Hematopoietic multipotent progenitor cell treated with erythropoietin and hydrocortisone succinate and interleukin-3 and kit ligand, for 17 days (in vitro differentiated cells): Measurements from ENCODE around the gene ATF7.
A peak's percentile ranks its signal among the peaks of the same experiment; 100 is the strongest.

Experiments used
- DNase-seq: peaks from one replicate; pipeline ENCODE4 v3.0.0-alpha.2; 2015; ENCODE audit warnings: low spot score

ATF7 gene

DNA sequence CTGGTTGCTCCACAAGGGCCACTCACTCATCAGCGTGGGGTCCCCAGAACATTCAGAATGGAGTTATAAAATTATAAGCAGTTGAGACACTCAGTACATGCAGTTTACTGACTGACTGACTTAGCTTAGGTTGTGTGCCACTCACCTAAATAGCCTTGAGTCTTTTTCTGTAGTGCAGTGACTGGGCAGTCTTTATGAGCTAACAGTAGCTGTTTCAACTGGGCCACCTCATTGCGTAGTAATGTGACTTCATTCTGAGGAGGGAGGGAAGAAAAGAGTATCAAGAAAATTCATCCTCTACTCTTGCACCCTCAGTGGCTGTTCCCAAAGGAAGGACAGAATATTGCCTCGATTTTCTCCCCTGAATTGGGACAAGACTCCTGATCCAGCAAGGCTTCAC, 103.1 kb downstream of the ATF7 start:
- DNase-seq = no peak

GRCh38 chr12:53518381-53518780, 107.8 kb downstream of the ATF7 start:
- DNase-seq = no peak

DNA sequence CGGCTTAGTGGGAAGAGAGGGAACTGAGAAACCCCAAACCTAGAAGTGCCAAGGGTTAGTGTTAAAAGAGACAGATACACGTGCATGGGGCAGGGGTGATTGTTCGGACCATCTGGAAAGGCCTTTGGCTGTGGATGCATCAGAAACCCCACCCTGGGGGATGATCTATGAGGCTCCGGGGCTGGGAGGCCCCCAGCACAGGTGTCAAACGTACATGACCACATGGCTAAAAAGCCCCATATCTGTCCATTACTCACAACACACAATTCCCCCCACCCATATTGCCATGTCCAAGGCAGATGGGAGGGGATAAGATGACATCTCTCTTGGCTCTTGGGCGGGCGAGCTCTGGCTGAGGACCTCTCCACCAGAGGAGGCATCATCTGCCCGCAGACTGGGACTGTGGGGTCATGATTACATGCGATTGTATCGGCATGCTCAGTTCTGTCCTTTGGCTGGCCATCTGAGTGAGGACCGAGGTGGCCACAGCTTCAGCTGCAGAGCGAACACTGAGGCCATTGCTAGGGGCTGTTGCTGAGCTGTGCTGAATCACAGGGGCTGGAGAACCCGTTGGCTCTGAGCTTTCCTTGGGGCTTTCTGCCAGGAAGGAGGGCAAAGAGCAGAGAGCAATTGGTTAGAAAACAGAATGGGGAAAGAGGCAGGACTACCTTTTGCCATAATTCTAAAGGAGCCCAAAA, 109.3 kb downstream of the ATF7 start:
- no peak for DNase-seq

GRCh38 chr12:53515291-53515680, 110.9 kb downstream of the ATF7 start:
- DNase-seq = no peak

DNA sequence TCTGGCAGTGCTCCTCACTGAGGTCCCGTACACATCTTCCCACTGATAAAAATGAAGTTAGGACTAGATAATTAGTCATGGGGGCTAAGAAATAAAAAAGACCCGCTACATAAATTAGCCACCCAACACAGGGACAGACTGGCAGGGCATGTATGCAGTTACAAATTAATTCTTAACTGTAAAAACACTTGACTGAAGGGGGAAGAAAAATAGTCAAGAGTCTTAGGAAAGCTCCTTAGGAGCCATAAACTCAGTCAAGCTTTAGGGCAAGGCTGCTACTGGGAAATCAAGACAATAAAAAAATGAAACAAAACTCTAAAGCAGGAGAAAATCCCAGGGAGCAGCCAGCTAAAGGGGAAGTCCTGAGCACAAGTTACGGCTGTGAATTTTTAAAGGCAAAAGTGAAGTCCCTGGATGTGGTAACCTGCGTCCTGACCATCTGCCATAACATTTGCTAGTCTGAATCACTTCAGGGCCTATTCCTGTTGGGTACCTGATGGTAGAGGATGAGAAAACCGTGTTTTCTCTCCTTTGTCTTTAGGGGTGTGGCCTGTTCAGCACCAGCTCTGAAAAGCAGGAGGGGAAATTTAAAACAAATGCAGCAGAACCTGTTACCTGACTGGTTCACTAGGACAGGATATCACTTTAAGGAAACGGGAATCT, 111.4 kb downstream of the ATF7 start:
- DNase-seq = no peak

- DNase-seq = no peak
Observed at GRCh38 chr12:53513712-53514410, 112.3 kb downstream of the ATF7 start.

DNA sequence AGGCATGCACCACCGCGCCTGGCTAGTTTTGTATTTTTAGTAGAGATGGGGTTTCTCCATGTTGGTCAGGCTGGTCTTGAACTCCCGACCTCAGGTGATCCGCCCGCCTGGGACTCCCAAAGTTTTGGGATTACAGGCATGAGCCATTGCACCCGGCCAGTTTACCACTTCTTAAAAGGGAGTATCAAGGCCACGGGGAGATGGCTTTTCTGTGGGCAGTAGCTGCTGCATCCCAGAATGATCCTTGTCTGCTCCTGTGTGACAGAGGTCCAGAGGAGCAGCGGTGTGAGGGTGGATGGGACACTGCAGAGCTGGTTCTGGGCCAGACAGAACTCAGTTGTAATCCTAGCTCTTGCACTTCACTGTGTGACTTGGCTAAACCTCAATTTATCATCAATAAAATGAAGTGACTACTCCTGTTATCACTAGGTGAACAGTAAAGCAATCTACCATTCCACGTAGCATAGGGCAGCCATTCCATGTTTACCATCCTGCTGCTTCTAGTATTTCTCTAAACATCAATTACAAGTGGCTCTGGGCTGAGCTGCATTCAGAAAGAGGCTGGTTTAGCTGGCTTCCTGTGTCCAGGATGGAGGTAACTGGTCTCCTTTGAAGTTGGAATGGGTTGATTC, 115.9 kb downstream of the ATF7 start:
- no peak for DNase-seq

DNA sequence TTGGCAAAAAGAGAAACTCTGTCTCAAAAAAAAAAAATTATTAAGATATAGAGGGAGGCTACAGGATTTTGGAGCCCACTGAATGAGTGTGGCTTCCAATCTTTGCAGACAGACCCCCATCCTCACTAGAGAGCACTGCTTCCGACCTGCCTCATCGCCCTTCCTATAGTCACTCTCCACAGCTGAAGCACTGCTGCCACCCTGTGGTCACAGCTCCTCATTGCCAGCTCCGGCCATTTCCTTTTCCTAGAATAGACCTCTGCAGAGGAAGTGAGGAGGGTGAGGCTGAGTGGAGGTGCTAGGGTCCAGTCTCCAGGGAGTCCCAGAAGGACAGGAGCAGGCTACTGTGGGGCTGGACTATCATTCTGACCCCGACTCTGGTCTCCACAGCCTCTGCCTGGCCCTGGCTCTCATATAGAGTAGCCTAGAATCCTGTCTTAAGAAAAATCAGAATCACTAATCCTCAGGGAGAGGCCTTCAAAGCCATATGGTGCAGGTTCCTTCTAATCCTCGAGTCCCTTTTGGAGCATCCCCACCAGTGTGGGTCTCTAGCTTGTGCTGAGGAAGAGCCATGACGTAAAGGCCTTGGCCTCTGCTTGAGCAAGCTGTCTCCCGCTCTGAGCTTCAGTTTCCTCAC, 117.5 kb downstream of the ATF7 start:
- DNase-seq = peak; percentile 89

DNA sequence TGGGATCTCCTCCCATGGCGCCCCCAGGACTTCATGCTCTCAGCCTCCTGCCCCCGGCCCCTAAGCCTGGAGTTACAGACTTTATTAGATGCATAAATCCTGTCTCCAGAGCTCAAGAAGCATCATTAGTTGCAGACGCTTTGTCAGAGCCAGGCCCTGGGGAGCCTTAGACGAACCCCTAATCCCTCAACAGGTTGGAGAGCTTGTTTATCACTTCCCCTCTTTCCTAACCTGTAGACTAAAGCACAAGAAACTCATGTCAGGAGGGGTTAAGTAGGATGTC, 118.6 kb downstream of the ATF7 start:
- no peak for DNase-seq

GRCh38 chr12:53506881-53507602, 119.1 kb downstream of the ATF7 start, which contains the start of gene NPFF:
Gene NPFF (minus strand): TSS chr12:53507484. CDS start chr12:53507474, 10 bp downstream.
- DNase-seq = no peak

DNA sequence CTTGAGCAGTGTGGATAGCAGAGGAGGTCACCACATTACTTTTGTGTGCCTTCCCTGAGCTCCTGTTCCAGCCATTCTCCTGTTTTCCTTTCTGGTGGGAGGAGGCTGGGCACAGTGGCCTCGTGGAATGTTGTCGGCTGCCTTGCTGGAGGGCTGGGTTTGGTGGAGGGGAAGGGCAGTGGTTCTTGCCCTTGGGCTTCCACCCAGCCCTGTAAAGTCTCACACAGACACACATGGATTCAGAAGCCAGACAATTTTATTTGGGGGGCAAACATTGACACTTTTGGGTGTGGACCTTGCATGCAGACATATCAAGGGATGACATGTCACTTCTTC, 119.8 kb downstream of the ATF7 start:
- DNase-seq = no peak

GRCh38 chr12:53505555-53506449, 120.4 kb downstream of the ATF7 start:
- no peak for DNase-seq

DNA sequence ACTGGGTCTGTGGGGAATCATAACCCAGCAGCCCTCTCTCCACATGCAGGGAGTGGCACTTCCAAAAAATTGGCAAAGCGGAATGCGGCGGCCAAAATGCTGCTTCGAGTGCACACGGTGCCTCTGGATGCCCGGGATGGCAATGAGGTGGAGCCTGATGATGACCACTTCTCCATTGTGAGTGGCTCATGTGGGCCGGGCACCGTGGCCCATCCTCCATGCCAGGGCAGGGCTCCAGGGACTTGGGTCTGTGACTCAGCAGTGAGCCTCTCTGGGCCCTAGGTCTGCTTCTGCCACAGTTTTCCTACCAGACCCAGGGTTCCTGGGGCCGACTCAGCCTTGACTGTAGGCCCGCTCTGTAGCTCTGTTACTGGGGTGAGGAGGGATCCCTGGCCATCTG, 121.1 kb downstream of the ATF7 start:
- DNase-seq = no peak

- no peak for DNase-seq
Observed at GRCh38 chr12:53504004-53504920, 121.9 kb downstream of the ATF7 start.

DNA sequence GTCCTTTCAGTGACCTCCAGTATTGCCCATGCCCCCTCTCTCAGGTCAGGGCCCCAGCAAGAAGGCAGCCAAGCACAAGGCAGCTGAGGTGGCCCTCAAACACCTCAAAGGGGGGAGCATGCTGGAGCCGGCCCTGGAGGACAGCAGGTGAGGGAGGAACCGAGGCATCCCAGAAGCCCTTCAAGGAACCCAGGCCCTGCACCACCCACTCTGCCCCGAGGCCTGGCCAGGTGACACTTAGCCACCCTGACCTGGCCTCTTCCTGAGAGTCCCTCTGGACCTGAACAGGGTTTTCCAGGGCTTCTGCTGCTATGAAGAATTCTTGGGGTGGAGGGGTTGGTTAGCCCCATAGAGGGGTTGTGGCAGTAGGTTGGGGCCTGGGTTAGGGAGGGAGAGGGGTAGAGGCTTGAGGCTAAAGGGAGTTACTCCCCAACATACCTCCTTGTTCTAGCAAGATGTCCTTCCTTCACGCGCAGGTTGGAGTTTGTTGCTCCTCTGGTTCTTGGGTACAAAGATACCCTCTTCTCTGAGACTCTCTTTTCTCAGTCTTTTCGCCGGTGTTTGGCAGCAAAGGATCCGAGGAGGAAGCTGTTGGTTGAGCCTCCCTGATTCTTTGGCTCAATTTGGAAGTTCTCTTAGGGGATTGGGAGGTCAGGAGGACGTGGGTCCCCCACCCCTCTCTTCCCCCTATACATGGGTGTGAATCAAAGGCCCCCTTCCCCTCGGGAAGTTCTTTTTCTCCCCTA, 123.0 kb downstream of the ATF7 start:
- DNase-seq = no peak

GRCh38 chr12:53502331-53502730, 123.9 kb downstream of the ATF7 start:
- no peak for DNase-seq

GRCh38 chr12:53501615-53502181, 124.5 kb downstream of the ATF7 start:
- no peak for DNase-seq

GRCh38 chr12:53500776-53501614, 125.2 kb downstream of the ATF7 start, which contains the start of gene TARBP2:
Gene TARBP2 (plus strand): TSS chr12:53501283. CDS start chr12:53501409, 126 bp downstream.
- DNase-seq = peak; percentile 99
